Measurements from ENCODE around the gene ZNF660.

GRCh38 chr3:44648564-44649229, 63.9 kb downstream of the ZNF660 start, which contains the start of gene ZNF35:
- TF ChIP-seq, protein P1, sequence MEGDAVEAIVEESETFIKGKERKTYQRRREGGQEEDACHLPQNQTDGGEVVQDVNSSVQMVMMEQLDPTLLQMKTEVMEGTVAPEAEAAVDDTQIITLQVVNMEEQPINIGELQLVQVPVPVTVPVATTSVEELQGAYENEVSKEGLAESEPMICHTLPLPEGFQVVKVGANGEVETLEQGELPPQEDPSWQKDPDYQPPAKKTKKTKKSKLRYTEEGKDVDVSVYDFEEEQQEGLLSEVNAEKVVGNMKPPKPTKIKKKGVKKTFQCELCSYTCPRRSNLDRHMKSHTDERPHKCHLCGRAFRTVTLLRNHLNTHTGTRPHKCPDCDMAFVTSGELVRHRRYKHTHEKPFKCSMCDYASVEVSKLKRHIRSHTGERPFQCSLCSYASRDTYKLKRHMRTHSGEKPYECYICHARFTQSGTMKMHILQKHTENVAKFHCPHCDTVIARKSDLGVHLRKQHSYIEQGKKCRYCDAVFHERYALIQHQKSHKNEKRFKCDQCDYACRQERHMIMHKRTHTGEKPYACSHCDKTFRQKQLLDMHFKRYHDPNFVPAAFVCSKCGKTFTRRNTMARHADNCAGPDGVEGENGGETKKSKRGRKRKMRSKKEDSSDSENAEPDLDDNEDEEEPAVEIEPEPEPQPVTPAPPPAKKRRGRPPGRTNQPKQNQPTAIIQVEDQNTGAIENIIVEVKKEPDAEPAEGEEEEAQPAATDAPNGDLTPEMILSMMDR (IDR thresholded peaks at IDR 0.05; ENCODE audit: insufficient read depth, low read depth, low read length) = no peak
- no peak for TF ChIP-seq EZH2 (IDR thresholded peaks at IDR 0.05; ENCODE audit: insufficient read depth, low read length)

Measured in astrocyte (in vitro differentiated cells and primary cell).